ENCODE results near the gene MRPS2. TPM values are rescaled to one million over a fixed set of nuclear protein-coding genes. Genes with fewer than 3 reads are reported as not detected.
A peak's percentile ranks its signal among the peaks of the same experiment; 100 is the strongest.

MRPS2 gene
- total and polyA plus RNA-seq, 9 of the 15 experiments (the other 6 are each of a cell fraction or from before 2014, with no cell fraction given): 8.0 to 167 (median 81.3) TPM

DNA sequence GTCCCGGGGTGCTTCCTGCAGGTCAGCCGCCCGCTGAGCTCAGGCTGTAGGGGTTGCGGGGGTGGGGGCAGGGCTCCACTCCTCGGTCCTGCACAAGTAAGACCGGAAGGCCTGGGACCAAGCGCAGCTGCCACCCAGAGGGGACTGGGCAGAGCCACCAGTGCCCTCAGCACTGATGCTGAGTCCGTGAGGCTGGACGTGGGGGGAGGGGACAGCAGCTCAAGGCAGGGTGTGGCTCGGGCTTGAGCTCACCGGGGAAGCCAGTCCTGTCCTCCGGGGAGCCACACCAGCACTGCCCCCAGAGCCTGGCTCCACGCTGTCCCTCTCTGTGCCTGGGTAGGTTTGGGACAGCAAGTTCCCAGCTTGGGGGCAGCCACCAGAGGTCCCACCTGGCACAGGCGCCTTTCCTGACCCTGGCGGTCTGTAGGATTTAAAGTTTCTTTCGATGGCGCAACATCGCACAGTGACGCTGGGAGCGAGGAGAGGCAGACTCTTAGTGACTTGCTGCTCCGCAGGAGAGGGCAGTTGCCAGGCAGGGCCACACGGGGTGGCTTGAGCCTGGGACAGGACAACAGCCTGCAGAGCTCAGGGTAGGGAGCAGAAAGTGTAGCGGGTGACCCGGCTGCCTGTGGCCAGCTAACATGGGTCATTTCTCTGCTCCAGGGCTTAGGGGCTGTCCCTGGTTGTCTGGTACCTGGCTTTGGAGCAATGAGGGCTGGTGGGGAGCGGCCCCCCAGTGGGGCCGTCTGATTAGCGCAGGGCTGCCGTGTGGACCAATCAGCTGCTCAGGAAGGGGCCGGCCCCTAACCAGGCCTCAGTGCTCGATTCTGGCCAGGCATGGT is 26.5 kb downstream of the MRPS2 start (continued):
- no peak for TF ChIP-seq MXD1 (CRISPR knock-in tag; IDR thresholded peaks at IDR 0.05; ENCODE audit: borderline replicate concordance, poor library complexity, severe bottlenecking)
- TF ChIP-seq RUNX1 (IDR thresholded peaks at IDR 0.05; ENCODE audit: low read depth): no peak
- no peak for TF ChIP-seq SMC3 (conservative IDR thresholded peaks at IDR 0.05; ENCODE audit: insufficient read depth, low read depth, low read length)
- TF ChIP-seq TSC22D4 (tag; IDR thresholded peaks at IDR 0.05): no peak
- TF ChIP-seq TFAM (CRISPR knock-in tag; conservative IDR thresholded peaks at IDR 0.05): no peak
- TF ChIP-seq ZBTB33 (CRISPR knock-in tag; IDR thresholded peaks at IDR 0.05): peak; percentile 95
- no peak for TF ChIP-seq SAP30 (IDR thresholded peaks at IDR 0.05; ENCODE audit: borderline replicate concordance, insufficient read depth, low read depth, low read length, poor library complexity, severe bottlenecking)
- no peak for TF ChIP-seq NFRKB (IDR thresholded peaks at IDR 0.05; ENCODE audit: low read depth)
- no peak for TF ChIP-seq CUX1 (CRISPR knock-in tag; IDR thresholded peaks at IDR 0.05)
- TF ChIP-seq ZNF12 (CRISPR knock-in tag; IDR thresholded peaks at IDR 0.05): no peak
- TF ChIP-seq RBM14 (IDR thresholded peaks at IDR 0.05; ENCODE audit: borderline replicate concordance, insufficient read depth, low read depth, low read length): 0 out of 2 replicates have a peak, but pooled peaks have one; percentile 36
- no peak for TF ChIP-seq ZNF253 (CRISPR knock-in tag; conservative IDR thresholded peaks at IDR 0.05)
- TF ChIP-seq TEAD2 (tag; IDR thresholded peaks at IDR 0.05): no peak
- TF ChIP-seq MAZ (CRISPR knock-in tag; conservative IDR thresholded peaks at IDR 0.05 in 1 of 2, IDR thresholded peaks at IDR 0.05 in 1 of 2): 0 out of 4 replicates have a peak, but pooled peaks of 1 of the 2 experiments have one; percentile 17
- 0 out of 4 replicates have a peak, but pooled peaks of 1 of the 2 experiments have one; percentile 18 for TF ChIP-seq HDAC1 (IDR thresholded peaks at IDR 0.05)
- TF ChIP-seq, protein P1, sequence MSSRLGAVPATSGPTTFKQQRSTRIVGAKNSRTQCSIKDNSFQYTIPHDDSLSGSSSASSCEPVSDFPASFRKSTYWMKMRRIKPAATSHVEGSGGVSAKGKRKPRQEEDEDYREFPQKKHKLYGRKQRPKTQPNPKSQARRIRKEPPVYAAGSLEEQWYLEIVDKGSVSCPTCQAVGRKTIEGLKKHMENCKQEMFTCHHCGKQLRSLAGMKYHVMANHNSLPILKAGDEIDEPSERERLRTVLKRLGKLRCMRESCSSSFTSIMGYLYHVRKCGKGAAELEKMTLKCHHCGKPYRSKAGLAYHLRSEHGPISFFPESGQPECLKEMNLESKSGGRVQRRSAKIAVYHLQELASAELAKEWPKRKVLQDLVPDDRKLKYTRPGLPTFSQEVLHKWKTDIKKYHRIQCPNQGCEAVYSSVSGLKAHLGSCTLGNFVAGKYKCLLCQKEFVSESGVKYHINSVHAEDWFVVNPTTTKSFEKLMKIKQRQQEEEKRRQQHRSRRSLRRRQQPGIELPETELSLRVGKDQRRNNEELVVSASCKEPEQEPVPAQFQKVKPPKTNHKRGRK (tag; IDR thresholded peaks at IDR 0.05): no peak
- TF ChIP-seq CEBPB (tag; IDR thresholded peaks at IDR 0.05): peak; percentile 91
